HG03460 (cell line): ENCODE results near the gene PKIG.

Source experiments
- ATAC-seq: cut with Tn5 transposase; IDR thresholded peaks from one replicate; pipeline ENCODE4 v1.9.1; 2021; ENCODE audit not compliant: unreplicated experiment

The PKIG gene

GRCh38 chr20:44616604-44616964, 34.2 kb downstream of the PKIG start:
- ATAC-seq = no peak

GRCh38 chr20:44618318-44618731, 35.9 kb downstream of the PKIG start:
- no peak for ATAC-seq

DNA sequence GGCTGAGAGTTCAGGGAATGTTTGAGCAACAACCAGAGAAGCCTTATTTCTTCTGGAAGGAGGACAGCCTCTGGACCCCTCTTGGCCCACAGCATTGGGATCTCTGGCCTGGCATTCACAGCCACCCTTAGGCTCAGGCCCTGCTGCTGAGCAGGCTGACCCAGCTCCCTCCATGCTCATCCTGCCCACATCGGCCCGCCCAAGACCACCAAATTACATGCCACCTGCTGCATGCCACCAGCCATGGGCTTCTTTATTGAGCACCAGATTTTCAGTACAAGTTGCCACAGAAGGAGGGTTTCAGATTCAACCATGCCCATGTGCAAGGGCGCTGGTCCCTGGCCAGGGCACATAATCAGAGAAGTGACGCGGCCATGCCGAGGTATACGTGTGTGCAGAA, 36.9 kb downstream of the PKIG start:
- ATAC-seq = no peak

DNA sequence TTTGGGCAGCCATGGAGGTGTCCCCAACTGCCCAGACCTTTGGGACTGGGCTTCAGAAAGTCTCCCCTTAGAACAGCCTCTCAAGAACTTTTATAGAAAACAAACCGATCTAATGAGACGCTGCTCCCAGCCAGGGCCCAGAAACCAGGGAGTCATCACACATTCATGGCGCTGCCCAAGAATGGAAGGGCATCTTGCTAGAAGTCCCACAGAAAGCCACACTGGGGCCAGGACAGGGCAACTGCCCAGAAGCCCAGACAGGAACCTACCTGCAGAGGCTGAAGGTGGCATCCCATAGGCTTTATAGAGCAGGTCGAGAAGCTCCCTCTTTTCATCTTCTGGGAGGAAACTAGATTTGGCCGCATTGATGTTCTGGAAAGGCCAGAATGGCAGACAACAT, 37.7 kb downstream of the PKIG start:
- ATAC-seq = no peak

DNA sequence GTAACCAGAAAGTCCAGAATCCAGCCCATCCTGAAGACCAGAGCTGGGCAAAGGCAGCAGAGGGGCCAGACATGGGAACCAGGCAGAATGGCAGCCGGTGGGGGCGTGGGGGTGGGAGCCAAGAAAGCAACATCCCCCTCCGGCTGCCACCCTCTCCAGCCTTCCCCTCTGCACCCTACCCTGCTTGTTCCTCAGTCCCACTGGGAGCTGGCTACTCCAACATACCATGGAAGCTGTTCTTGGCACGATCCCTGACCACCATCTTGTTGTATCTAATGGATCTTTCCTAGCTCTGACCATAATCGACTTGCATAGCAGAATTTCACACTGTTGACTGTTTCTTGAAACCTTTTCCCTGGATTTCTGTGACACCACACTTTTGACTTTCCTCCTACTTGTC, 38.9 kb downstream of the PKIG start:
- no peak for ATAC-seq

GRCh38 chr20:44621939-44622338, 39.6 kb downstream of the PKIG start:
- ATAC-seq = no peak

GRCh38 chr20:44622501-44623270, 40.3 kb downstream of the PKIG start:
- no peak for ATAC-seq

GRCh38 chr20:44624152-44624551, 41.8 kb downstream of the PKIG start:
- ATAC-seq = no peak

DNA sequence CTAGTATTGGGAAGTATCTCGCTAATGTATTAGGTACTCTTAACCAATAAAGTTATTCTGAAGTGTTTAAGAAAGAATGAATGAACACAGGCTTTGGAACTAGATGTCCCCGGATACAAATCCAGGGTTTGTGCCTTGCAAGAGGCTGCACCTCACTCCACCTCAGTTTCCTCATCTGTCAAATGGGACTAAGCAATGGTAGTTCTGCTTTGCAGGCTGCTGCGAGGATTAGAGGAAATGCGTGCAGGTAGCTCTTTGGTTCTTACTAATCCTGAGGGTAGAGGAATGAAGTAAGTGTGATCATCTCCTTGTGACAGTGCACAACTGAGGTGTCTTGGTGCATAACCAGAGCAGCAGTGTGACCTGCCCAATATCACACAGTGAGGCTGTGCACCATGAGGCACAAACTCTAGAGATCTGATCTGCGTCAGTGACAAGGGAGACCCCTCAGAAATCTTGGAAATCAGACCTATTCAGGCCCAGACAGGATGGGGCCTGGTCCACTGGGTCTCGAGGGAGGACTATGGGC, 42.4 kb downstream of the PKIG start:
- no peak for ATAC-seq

DNA sequence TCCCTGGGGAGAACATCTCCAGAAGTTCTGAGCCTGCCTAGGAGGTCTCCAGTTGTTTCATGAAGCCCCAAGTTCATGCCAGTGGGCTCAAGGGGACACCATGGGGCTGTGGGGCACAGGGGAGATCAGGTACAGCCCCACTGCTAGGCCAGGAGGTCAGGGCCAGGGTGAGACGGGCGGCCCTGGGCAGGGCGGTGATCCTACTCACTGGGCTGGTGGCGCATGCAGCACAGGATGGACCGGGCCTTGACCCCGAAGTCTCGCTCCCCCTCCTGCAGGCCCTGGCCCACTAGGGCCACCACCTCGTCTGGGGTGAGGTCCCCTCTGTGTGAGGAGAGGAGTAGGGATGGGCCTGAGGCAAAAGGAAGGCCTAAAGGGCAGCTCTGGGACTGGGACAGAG, 43.0 kb downstream of the PKIG start:
- ATAC-seq = no peak

GRCh38 chr20:44626278-44626677, 43.9 kb downstream of the PKIG start:
- ATAC-seq = no peak

DNA sequence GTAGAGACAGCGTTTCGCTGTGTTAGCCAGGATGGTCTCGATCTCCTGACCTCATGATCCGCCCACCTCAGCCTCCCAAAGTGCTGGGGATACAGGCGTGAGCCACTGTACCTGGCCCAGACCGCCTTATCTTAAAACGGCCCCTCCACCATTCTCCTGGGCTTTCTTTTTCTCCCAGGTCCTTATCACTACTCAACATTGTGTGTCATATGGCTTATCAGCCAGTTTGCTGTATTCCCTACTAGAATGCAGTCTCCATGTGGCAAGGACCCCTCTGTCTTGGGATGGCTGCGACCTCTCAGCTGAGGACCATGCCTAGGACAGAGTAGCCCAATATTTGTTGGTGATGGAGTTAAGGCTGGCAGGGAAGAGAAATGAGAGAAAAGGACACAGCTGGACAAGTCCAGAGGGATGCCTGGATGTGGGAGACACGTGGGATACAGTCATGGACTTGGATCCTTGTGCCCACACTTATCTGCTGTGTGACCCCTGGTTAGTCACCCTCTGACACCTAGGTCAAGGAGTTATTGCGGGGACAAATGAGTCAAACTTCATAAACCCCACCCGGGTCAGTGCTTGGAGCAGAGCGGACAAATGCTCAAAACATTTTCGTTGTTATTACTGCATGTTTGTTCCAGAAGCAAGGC, 45.1 kb downstream of the PKIG start:
- no peak for ATAC-seq

DNA sequence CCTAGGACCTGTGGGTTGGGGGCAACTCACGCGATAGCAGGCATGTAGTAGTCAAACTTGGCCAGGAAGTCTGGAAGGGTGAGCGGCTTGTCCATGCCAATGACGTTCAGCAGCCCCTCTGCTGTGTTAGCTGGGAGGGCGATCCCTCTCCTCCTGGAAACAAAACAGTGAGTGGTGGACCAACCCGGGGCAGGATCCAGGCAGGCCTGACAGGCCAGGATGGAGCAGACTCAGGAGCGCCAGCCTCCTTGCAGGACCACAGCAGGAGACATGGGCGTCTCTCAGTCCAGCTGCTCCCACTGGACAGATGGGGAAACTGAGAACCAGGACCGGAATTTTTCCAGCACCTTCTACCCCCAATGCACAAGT, 46.6 kb downstream of the PKIG start:
- ATAC-seq = no peak

DNA sequence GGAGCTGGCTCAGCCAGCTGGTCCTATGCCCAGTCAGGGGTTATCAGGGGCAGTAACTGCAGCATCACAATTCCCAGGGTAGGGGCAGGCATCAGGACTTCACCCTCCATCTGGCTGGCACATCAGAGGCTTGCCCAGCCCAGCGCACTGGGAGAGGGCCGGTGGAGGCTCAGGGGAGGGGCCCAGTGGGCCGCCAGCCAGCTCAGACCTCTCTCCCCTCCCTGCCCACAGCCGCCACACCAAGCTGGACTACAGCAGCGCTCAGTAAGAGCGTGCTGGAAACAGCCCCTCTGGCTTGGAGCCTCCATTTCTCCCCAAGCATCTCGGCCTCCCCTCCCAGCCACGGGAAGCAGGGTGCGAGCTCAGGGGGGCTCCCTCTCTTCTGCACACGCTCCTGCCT, 47.2 kb downstream of the PKIG start:
- ATAC-seq = no peak

GRCh38 chr20:44630297-44630696, 47.9 kb downstream of the PKIG start:
- no peak for ATAC-seq

DNA sequence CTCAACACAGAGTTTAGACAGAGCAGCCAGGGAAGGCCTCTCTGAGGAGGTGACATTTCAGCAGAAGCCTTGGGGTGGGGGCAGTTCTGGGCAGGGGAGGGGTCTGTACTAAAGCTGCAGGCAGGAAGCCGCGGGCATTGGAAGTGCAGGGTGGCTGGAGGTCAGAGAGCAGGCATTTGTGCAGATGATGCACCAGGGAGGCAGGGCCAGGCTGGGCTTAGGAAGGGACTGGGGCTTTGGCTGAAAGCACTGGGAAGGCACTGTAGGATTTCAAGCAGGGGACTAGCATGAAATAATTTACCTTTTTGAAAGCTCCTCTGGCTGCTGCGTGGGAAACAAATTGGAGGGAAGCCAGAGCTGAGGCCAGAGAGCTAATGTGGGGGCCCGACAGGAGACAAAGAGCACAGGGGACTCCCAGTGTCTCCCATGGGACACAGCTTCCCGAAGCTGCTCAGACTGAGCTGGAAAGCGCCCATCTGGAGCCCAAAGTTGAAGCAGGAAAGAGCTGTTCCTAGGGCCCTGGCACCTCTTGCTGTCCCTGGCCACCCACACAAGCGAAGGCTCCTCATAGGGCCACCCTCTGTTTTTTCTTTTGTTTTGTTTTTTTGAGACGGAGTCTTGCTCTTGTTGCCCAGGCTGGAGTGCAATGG, 49.8 kb downstream of the PKIG start:
- no peak for ATAC-seq

DNA sequence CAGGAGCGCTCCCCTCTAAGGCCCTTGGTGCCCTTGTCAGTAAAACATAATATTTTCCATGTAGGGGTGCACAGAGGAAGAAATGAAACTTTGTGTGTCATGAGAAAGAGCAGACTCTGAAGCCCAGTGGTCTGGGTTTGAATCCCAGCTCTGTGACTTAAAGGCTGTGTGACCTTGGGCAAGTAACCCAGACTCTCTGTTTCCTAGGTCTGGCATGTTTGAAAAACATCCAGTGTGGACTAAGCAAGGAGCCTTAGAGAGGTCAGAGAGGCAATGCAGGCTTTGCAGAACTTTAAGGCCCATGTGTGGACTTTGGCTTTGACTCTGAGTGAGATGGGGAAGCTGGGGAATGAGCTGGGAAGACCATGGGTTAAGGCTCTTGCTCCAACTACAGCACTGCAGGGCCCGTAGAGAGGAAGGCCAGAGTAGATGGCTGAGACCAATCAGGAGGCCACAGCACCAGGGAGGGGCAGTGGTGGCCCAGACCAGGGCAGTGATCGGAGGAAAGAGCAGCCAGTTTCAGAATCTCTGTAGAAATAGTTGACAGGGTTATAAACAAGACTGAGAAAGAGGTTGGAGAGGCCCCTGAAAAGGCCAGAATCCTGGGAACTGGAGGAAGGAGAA, 50.9 kb downstream of the PKIG start:
- ATAC-seq = no peak

DNA sequence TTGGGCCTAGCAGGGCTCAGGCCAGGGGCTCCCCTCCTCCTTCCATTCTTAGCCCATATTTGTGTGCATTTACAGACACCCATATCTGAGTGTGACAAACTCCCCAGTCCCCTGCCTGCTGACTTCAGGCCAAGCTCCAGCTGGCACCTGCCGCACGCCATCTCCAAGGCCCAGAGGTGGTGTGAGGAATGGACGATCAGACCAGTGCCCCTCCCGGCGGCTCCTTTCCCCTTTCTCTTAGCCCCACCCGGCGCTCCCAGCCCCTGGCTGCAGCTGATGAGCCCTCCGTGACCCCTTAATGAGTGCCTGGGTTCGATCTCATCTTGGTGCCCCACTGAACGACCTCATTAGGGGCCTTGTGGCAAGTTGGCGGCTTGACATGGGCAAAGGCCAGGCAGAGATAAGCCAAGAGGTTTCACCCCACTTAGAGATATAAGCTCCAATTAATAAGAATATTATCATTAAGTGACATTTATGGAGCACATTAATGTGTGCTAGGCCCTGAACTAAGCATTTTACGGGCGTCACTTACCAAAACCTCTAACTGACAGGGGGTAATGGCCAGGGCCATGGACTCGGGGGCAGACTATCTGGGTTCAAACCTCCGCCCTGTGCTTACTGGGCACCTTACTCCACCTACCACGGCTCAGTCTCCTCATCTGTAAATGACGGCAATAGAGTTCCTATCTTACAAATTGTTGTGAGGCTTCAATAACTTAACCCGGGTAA, 51.7 kb downstream of the PKIG start:
- no peak for ATAC-seq

DNA sequence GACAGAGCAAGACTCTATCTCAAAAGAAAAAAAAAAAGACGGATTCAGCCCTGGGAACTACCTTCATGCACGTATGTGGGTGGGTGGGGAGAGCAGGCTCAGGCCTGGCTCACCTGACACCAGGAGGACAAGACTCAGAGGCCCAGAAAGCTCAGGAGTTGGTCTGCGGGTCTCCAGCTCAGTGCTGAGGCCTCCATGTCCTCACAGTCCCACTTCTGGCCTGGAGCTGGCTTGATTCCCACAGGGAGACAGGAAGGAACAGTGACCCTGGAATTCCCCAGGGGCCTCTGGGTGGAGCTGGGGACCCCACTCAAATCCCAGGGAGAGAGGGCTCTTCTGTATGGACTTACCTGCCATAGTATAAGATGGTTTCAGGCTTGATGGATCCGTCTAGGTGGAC, 53.5 kb downstream of the PKIG start:
- no peak for ATAC-seq

GRCh38 chr20:44637042-44637441, 54.7 kb downstream of the PKIG start:
- ATAC-seq = no peak
